IMR-90 (cell line): ENCODE measurements around the gene SVEP1.

Experiments
- CEBPB ChIP-seq: IDR thresholded peaks from 2 replicates; pipeline ENCODE4 v1.6.1; 2012; ENCODE audit warnings: low read depth, low read length, improper control_type of control experiment
- CTCF ChIP-seq: conservative IDR thresholded peaks from 2 replicates; pipeline ENCODE4 v1.5.1; 2012; ENCODE audit warnings: mild to moderate bottlenecking, low read depth, low read length, improper control_type of control experiment
- MAZ ChIP-seq: IDR thresholded peaks from 2 replicates; pipeline ENCODE4 v1.6.1; 2012; ENCODE audit warnings: low read depth, mild to moderate bottlenecking, low read length, improper control_type of control experiment, moderate library complexity, borderline replicate concordance
- MXI1 ChIP-seq: IDR thresholded peaks from 2 replicates; pipeline ENCODE4 v1.6.1; 2012; ENCODE audit warnings: low read depth, mild to moderate bottlenecking, low read length, moderate library complexity, borderline replicate concordance
- POLR2A ChIP-seq: IDR thresholded peaks from 2 replicates; pipeline ENCODE4 v1.6.1; 2012; ENCODE audit warnings: mild to moderate bottlenecking, low read depth, low read length

DNA sequence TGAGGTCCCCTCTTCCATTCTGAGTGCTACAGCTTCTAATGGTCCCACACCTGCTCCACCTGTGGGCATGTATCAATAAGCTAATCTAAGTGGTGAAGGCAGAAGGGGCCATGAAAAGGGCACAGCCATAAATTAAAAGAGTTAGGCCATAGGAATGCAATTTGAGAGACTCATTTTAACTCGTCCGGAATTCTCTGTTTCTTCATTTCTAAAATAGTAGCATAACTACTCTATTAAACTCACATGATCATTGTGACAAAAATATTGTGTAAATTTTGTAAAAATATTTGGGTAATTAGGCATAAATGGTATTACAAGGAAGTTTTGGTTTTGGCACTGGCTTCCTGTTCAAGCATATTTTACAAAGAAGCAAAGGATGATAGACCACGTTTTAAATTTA lies 138.7 kb downstream of the SVEP1 start:
- TF ChIP-seq CTCF (no peak), MXI1 (no peak), POLR2A (no peak), CEBPB (no peak), MAZ (no peak)
